Measurements from ENCODE around the gene SNX7.

- TF ChIP-seq POLR2A (IDR thresholded peaks at IDR 0.05) (no peak), CTCF (IDR thresholded peaks at IDR 0.05) (no peak), POLR2AphosphoS5 (IDR thresholded peaks at IDR 0.05) (no peak)
These were observed 17.0 kb upstream of the SNX7 start for GRCh38 chr1:98644510-98644909.
